Panc1 (cell line): ENCODE results near the gene SLX9.

Experiments used
- POLR2AphosphoS5 ChIP-seq: IDR thresholded peaks from 2 replicates; pipeline ENCODE4 v1.6.1; 2012; ENCODE audit warnings: mild to moderate bottlenecking, low read depth, low read length, moderate library complexity
- SIN3A ChIP-seq: IDR thresholded peaks from 2 replicates; pipeline ENCODE4 v1.6.1; 2012; ENCODE audit warnings: low read depth, mild to moderate bottlenecking, low read length, moderate library complexity, borderline replicate concordance; ENCODE audit not compliant: insufficient read depth
- TCF7L2 ChIP-seq: IDR thresholded peaks from 2 replicates; pipeline ENCODE4 v1.6.1; 2011; ENCODE audit warnings: mild to moderate bottlenecking, low read depth, low read length, inconsistent platforms
- TF ChIP-seq, protein P1 (sequence below): fragments of 450-650 bp; IDR thresholded peaks from 2 replicates; pipeline ENCODE4 v1.5.1; 2017; ENCODE audit warnings: mild to moderate bottlenecking
- TF ChIP-seq, protein P2 (sequence below), 2 experiments: IDR thresholded peaks; 2 replicates each; pipeline ENCODE4 v1.6.1; 2011 to 2012; ENCODE audit warnings: low read depth in 2 of 2, control low read depth in 1 of 2, low read length in 1 of 2, mild to moderate bottlenecking in 1 of 2, moderate library complexity in 1 of 2; ENCODE audit not compliant: insufficient read depth in 1 of 2

DNA sequence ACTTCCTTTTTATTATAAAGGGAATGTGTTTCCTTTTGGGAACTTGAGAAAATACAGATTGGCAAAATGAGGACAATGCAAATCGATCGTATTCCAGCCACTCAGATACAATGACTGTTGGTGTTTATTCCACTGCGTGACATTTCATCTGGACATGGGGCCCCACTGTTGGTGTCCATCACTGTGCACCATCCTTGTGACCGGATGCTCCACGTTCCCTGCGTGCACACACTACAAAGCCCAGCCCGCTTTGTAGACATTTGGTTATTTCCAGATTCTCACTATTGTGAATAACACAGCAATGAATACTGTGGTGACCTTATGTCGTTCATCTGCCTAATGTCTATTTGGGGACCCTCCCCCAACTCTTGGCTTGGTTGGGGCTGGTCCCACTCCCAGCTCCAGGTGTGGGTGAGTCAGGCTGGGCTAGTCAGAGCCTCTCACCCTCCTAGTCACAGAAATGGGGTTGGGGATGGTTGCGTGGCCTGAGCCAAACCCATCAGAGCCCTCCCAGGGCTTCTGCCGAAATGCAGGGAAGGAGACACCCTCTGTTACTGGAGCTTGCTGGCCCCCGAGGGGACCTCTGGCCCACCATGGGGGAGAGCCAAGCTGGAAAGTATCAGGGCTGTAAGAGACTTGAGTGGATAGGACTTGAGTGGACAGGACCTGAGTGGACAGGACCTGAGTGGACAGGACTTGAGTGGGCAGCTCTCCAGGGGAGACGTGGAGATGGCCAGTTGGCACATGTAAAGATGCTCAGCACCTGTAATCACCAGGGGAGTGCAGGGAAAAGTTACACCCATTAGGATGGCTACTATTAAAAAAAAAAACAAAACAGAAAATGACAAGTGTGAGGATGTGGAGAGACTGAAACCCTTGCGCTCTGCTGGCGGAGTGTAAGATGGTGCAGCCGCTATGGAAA, 77.5 kb downstream of the SLX9 start:
- TF ChIP-seq, protein P1, sequence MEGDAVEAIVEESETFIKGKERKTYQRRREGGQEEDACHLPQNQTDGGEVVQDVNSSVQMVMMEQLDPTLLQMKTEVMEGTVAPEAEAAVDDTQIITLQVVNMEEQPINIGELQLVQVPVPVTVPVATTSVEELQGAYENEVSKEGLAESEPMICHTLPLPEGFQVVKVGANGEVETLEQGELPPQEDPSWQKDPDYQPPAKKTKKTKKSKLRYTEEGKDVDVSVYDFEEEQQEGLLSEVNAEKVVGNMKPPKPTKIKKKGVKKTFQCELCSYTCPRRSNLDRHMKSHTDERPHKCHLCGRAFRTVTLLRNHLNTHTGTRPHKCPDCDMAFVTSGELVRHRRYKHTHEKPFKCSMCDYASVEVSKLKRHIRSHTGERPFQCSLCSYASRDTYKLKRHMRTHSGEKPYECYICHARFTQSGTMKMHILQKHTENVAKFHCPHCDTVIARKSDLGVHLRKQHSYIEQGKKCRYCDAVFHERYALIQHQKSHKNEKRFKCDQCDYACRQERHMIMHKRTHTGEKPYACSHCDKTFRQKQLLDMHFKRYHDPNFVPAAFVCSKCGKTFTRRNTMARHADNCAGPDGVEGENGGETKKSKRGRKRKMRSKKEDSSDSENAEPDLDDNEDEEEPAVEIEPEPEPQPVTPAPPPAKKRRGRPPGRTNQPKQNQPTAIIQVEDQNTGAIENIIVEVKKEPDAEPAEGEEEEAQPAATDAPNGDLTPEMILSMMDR = no peak
- TF ChIP-seq POLR2AphosphoS5 (no peak), SIN3A (no peak), TCF7L2 (no peak)
- TF ChIP-seq, protein P2, sequence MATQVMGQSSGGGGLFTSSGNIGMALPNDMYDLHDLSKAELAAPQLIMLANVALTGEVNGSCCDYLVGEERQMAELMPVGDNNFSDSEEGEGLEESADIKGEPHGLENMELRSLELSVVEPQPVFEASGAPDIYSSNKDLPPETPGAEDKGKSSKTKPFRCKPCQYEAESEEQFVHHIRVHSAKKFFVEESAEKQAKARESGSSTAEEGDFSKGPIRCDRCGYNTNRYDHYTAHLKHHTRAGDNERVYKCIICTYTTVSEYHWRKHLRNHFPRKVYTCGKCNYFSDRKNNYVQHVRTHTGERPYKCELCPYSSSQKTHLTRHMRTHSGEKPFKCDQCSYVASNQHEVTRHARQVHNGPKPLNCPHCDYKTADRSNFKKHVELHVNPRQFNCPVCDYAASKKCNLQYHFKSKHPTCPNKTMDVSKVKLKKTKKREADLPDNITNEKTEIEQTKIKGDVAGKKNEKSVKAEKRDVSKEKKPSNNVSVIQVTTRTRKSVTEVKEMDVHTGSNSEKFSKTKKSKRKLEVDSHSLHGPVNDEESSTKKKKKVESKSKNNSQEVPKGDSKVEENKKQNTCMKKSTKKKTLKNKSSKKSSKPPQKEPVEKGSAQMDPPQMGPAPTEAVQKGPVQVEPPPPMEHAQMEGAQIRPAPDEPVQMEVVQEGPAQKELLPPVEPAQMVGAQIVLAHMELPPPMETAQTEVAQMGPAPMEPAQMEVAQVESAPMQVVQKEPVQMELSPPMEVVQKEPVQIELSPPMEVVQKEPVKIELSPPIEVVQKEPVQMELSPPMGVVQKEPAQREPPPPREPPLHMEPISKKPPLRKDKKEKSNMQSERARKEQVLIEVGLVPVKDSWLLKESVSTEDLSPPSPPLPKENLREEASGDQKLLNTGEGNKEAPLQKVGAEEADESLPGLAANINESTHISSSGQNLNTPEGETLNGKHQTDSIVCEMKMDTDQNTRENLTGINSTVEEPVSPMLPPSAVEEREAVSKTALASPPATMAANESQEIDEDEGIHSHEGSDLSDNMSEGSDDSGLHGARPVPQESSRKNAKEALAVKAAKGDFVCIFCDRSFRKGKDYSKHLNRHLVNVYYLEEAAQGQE (IDR thresholded peaks at IDR 0.05; ENCODE audit: insufficient read depth in 1 of 2, low read depth in 2 of 2, low read length in 1 of 2) = no peak
